ENCODE data around the gene DDX10. TPM values are rescaled to one million over a fixed set of nuclear protein-coding genes. Genes with fewer than 3 reads are reported as not detected.

Gene DDX10
- total RNA-seq = 16.1 and 20.3 TPM in 2 replicates

DNA sequence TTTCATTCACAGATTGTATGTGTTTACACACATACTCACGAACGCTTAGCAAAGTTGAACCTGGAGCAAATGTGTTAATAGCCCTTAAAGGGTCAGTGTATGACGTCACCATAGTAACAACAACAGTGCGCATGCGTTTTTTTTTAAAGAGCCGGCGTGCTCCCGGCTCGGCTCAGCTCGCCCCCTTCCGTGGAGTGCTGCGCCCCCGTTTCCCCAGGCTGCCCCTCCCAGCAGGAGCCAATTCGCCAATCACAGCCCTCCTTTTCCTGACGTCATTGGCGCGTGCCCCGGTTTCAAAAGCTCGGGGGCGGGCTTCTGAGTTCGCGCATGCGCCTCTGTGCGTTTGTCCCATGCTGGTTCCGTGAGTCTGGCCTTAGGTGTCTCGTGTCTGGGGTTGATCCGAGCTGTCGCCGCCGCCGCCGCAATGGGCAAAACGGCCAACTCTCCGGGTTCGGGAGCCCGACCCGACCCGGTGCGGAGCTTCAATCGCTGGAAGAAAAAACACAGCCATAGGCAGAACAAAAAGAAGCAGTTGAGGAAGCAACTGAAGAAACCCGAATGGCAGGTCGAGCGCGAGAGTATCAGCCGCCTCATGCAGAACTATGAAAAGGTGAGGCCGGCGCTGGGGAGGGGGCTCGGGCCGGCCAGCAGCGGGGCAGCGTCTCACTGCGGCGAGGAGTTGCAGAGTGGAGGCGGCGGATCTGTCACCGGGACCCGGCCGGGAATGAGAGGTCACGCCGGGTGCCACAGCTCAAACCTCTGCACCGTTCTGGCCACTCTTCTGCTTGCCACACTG is at the start of gene DDX10:
TSS of gene DDX10 (plus strand) at position 340 of the 796 bp plus-strand sequence. CDS start at position 425, 85 bp downstream.
- DNase-seq (ENCODE audit: low read depth) = peak; percentile 99
- TF ChIP-seq, protein P1, sequence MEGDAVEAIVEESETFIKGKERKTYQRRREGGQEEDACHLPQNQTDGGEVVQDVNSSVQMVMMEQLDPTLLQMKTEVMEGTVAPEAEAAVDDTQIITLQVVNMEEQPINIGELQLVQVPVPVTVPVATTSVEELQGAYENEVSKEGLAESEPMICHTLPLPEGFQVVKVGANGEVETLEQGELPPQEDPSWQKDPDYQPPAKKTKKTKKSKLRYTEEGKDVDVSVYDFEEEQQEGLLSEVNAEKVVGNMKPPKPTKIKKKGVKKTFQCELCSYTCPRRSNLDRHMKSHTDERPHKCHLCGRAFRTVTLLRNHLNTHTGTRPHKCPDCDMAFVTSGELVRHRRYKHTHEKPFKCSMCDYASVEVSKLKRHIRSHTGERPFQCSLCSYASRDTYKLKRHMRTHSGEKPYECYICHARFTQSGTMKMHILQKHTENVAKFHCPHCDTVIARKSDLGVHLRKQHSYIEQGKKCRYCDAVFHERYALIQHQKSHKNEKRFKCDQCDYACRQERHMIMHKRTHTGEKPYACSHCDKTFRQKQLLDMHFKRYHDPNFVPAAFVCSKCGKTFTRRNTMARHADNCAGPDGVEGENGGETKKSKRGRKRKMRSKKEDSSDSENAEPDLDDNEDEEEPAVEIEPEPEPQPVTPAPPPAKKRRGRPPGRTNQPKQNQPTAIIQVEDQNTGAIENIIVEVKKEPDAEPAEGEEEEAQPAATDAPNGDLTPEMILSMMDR (IDR thresholded peaks at IDR 0.05; ENCODE audit: insufficient read depth, low read depth, low read length) = peak; percentile 14
- H3K4me3 ChIP-seq (ENCODE audit: low read depth, low read length) = peak within 1 kb of the TSS; percentile 88

DNA sequence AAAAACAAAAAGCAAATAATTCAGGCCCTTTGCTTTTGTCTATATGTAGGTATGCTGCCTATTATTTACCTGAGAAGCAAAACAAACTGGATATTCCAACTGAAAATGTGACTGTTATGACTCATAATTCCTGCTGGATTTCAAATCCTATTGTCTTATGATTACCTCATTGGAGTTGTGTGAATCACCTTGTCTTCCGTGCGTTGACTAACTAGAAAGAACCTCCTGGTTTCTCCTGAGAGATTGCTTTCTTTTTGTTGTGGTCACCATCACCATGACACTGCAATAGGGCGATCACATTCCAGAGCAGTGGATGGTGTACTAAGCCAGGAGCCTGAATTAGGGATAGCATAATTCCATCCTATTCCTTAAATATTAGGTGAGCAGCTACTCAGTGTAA is 48.3 kb upstream of the DDX10 start:
- H3K4me3 ChIP-seq (ENCODE audit: low read depth, low read length) = no peak overlapping the region
- DNase-seq (ENCODE audit: low read depth) = peak; percentile 21
- TF ChIP-seq, protein P1 (IDR thresholded peaks at IDR 0.05; ENCODE audit: insufficient read depth, low read depth, low read length) = no peak

DNA sequence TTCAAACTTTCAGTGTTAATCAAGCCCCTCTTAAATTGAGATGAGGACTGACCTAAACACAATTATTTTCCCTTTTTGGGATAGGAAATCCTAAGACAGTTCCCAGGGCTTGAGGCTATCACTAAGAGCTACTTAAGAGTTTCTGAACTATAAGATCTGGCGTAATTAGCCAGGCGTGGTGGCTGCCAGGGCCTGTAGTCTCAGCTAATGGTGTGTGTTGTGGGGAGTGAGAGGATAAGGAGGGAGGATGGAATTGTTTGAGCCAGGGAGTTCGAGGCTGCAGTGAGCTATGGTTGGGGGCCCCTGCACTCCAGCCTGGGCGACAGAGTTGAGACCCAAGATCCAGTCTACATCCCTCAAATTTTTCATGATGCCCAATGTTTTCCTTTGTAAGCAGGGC is 47.8 kb upstream of the DDX10 start:
- no peak for DNase-seq (ENCODE audit: low read depth)
- TF ChIP-seq, protein P1 (IDR thresholded peaks at IDR 0.05; ENCODE audit: insufficient read depth, low read depth, low read length) = no peak
- H3K4me3 ChIP-seq (ENCODE audit: low read depth, low read length) = no peak overlapping the region

DNA sequence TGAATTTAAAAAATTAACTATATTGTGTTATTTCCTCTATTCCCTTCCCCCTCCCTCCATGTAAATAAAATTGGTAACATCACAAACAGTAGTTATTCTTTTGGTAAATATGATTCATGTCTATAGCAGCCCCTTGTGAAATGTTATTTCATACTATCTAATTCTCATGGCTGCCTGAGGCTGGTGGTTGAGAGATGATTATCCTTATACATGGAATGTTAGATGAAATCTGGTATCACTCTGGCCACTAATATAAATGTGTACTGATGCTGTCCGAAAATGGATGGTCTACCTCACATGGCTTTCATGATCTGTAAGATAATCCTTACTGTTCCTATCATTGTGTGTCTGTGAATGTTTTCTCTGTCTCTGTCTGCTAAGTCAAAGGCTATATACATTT is 46.3 kb upstream of the DDX10 start:
- TF ChIP-seq, protein P1 (IDR thresholded peaks at IDR 0.05; ENCODE audit: insufficient read depth, low read depth, low read length) = no peak
- no peak for DNase-seq (ENCODE audit: low read depth)
- H3K4me3 ChIP-seq (ENCODE audit: low read depth, low read length) = no peak overlapping the region

DNA sequence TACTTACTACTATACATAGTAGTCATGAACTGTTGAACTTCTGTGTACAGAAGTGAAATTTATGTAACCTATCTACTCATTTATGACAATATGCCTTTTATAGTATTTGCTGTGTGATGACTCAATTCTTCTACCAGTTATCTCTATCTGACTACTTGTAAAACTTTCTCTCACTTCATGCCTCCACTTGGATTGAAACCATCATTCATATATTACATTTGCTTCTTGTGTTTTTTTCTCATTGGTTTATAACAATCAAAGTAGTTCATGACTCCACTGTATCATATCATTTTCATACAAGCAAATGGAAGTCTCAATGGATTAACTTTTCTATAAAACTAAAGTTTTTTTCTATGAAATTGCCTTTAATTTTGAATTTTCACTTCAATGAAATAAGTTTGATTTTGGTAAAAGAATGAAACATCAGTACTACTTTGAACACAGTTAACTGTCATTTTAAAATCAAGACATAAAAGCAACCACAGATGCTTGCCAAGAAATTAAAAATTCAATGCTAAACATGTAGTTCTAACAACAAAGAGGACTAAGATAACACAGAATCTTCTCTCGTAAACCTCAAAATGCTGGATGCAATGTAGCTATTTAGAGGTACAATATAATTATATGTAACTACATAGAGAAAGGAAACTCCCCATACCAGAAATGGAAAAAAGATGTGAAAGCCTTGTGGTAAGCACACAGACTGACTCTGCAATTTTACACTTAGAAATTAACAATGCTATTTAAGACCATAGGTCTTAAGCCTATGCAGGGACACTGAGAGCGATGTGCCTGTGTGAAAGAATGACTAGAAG is 43.7 kb upstream of the DDX10 start:
- no peak overlapping the region for H3K4me3 ChIP-seq (ENCODE audit: low read depth, low read length)
- TF ChIP-seq, protein P1 (IDR thresholded peaks at IDR 0.05; ENCODE audit: insufficient read depth, low read depth, low read length) = no peak
- DNase-seq (ENCODE audit: low read depth) = peak; percentile 50

DNA sequence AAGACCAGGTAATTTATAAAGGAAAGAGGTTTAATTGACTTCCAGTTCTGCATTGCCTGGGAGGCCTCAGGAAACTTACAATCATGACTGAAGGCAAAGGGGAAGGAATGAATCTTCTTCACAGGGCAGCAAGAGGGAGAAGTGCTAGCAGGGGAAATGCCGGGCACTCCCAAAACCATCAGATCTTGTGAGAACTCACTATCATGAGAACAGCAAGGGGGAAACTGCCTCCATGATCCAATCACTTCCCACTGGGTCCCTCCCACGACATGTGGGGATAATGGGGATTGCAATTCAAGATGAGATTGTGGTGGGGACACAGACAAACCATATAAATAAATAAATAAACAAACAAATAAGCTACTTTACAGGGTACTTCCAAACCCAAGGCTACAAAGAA is 42.5 kb upstream of the DDX10 start:
- no peak overlapping the region for H3K4me3 ChIP-seq (ENCODE audit: low read depth, low read length)
- TF ChIP-seq, protein P1 (IDR thresholded peaks at IDR 0.05; ENCODE audit: insufficient read depth, low read depth, low read length) = no peak
- no peak for DNase-seq (ENCODE audit: low read depth)
